AG09319 (cell line): ENCODE measurements around the gene TMEM221.

Source experiments
- DNase-seq: peaks from one replicate; pipeline ENCODE4 v3.0.0-alpha.2; 2010; ENCODE audit warnings: low read depth; ENCODE audit errors: extremely low read depth
- TF ChIP-seq, protein P1 (sequence below): IDR thresholded peaks from 2 replicates; pipeline ENCODE4 v1.5.1; 2011; ENCODE audit warnings: low read depth, mild to moderate bottlenecking, inconsistent platforms, low read length, moderate library complexity

The TMEM221 gene

DNA sequence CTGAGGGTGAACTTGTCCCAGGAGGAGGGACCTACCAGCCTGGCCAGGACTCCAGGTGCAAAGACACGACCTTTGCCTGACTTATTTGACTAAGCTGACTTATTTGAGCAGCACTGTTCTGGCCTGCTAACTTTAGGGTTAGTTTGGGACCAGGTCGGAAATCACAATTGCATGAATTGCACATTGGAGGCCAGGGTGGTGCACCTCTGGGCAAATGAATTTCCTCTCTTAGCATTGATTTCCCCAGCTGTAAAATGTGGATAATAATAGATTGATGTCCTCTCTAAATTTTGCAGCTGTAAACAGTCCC, 41.6 kb downstream of the TMEM221 start:
- TF ChIP-seq, protein P1, sequence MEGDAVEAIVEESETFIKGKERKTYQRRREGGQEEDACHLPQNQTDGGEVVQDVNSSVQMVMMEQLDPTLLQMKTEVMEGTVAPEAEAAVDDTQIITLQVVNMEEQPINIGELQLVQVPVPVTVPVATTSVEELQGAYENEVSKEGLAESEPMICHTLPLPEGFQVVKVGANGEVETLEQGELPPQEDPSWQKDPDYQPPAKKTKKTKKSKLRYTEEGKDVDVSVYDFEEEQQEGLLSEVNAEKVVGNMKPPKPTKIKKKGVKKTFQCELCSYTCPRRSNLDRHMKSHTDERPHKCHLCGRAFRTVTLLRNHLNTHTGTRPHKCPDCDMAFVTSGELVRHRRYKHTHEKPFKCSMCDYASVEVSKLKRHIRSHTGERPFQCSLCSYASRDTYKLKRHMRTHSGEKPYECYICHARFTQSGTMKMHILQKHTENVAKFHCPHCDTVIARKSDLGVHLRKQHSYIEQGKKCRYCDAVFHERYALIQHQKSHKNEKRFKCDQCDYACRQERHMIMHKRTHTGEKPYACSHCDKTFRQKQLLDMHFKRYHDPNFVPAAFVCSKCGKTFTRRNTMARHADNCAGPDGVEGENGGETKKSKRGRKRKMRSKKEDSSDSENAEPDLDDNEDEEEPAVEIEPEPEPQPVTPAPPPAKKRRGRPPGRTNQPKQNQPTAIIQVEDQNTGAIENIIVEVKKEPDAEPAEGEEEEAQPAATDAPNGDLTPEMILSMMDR = no peak
- no peak for DNase-seq

DNA sequence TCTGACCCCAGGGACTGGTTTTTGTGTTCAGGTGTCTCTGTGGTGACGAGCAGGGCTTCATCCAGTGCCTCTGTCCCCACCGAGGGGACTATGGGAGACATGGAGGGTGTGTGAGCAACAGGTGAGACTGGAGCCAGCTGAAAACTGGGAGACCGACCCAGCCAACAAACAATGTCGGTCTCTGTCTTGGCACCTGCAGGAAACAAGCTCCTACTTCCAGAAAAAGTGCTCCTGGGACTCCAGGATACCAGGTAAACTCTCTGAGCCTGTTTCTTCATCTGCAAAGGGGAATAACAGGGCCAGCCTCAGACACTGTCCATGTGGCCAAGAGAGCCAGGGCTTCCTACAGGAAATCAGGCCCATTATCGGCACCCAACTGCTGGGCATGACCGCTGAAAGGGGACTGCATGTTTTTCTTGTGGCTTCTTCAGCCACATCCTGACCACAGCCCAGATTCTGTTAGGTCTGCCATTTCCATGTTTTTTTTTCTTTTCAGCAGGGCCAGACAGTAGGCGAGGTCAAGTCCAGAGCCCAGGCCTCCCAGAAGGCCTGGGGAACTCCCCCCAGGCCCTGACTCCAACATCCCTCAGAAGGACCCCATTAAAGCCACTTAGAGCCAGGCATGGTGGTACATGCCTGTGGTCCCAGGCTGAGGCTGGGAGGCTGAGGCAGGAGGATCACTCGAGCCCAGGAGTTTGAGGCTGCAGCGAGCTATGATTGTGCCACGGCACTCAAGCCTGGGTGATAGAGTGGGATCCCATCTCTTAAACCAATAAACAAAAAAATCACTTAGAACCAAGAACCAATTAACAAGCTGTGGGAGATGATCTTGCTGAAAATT, 42.2 kb downstream of the TMEM221 start:
- DNase-seq = no peak
- TF ChIP-seq, protein P1 = no peak

DNA sequence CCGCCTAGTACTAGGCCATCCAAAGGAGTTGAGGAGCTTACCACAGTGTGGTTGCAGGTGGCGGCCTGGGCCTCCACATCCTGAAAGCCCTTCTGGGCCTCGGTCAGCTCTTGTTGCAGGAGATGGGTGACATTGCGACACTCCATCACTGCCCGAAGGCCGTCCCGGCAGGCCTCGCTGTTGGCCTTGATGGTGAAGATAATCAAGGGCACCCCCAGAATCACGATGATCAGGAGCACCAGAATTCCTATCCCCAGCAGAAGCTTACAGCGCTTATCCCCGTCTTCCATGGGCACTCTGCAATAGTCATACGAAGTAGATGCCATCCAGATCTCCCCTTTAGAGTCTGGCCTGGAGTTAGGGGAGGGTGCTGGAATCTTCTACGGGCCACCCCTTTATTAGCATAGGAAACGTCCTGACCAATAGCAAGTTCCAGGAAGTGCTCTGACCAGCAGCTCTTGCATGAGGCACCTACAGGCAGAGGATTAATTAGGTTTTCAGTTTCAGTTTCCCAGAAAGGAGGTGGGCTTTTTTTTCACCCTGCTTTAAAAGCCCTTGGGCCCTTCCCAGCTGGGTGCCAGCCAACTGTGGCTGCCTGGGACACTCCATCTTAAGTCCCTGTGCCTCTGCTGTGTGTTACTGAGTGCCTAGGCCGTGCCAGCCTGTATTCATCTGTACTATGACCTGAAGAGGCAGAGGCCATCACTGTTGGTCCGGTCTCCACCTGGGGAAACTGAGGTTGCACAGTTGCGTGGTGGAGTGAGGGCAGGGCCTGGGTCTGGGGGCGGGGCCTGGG, 43.0 kb downstream of the TMEM221 start, which contains the start of gene BST2:
BST2 (minus strand) TSS at position 381 of the 796 bp plus-strand sequence; CDS start at position 326, 55 bp downstream.
- TF ChIP-seq, protein P1 = no peak
- no peak for DNase-seq

DNA sequence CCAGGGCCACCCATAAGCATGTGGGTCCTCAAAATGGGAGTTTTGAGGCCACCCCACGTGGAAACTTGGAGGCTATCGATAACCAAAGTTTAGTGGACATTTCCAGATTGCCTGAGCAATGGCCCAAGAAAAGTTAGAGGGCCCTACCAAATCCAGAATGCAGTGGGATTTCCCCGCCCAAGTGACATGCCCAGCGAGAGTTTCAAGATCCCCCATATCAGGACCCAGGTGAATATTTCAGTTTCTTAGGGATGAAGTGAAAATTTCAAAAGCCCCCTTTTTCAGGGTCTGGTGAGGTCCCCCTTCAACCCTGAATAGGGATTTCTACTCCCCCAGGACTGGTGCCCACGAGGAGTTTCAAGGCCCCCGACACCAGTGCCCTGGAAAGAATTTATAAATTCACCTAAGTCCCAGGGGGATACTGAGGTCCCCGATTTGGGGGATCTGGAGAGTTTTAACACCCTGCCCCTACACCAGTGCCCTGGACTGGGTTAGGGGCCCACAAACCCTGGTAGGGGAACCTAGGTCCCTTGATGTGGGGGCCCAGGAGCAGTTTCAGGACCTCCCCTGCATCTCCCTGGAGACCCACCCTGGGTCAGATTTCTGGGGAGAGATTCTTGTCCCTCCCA, 43.7 kb downstream of the TMEM221 start:
- TF ChIP-seq, protein P1 = no peak
- no peak for DNase-seq

DNA sequence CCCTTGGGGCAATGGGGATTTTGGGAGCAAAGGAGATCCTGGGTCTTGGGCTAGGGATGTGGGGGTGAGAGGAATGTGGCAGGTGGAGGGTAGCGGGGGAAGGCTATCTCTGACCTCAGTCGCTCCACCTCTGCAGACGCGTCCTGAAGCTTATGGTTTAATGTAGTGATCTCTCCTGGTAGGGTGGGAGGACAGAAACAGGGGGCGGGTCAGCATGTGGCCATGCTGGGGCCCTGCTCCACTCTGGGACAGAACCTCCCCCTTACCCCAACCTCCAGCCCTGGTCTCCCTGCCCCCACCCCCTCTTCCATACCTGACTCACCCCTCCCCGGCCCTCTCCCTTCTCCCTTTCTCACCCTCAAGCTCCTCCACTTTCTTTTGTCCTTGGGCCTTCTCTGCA, 44.5 kb downstream of the TMEM221 start:
- TF ChIP-seq, protein P1 = no peak
- no peak for DNase-seq

DNA sequence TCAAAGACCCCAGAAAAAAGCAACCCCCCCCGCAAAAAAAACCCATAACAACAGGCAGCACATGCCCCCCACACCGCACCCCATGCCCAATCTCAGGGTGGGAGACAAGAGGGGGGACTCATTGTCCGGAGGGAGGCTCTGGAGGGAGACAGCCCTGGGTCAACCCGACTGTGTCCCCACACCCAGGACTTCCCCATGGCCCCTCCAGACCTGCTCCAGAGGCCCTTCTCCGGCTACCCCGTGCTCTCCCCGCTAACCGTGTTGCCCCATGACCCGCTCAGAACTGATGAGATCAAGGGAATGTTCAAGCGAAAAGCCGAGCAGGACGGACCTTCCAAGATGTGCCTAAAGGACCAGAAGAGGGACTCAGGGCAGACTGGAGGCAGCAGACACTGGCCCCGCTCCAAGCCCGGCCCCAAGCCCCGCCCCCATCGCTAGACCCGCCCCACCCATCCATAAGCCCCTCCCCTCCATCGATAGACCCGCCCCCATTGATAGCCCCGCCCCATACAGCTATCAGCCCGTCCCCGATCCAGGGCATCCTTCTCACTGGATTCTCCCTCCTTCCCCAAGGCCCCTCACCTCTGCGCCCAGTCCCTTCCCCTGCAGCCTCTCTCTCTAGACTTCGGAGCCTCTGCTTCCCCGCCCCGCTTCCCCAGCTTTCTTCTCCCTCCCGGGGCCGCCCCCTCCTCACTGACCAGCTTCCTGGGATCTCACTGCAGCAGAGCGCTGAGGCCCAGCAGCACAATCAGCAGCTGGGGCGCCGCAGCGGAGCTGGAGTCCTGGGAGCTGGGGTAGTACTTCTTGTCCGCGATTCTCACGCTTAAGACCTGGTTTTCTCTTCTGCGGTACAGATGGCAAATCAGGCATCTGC, 45.2 kb downstream of the TMEM221 start:
- TF ChIP-seq, protein P1 = no peak

More for the DNA sequence above, 45.2 kb downstream of the TMEM221 start:
- DNase-seq = no peak
